Erythroblast (primary cell): ENCODE data around the gene USP12.

Experiments
- GATA1 ChIP-seq: IDR thresholded peaks from 2 replicates; pipeline ENCODE4 v1.6.1; 2011; ENCODE audit warnings: low read depth, mild to moderate bottlenecking, control low read depth, low read length, moderate library complexity
- POLR2A ChIP-seq: IDR thresholded peaks from 2 replicates; pipeline ENCODE4 v1.6.1; 2011; ENCODE audit warnings: mild to moderate bottlenecking, low read length

DNA sequence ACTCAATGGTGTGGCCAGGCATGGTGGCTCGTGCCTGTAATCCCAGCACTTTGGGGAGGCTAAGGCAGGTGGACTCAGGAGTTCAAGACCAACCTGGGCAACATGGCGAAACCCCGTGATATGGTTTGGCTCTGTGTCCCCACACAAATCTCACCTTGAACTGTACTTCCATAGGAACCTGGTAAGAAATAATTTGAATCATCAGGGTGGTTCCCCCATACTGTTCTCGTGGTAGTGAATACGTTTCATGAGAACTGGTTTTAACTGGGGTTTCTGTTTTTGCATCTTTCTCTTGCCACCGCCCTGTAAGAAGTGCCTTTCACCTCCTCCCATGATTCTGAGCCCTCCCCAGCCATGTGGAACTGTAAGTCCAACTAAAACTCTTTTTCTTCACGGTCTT lies 49.6 kb downstream of the USP12 start:
- TF ChIP-seq POLR2A (no peak), GATA1 (no peak)
